K562 (cell line): ENCODE data around the gene PSRC1. TPM values are rescaled to one million over a fixed set of nuclear protein-coding genes. Genes with fewer than 3 reads are reported as not detected.

Source experiments
- ATAC-seq: fragments of 200-7000 bp; cut with Tn5 transposase; 3 replicates; pipeline ENCODE4 v1.9.1; 2020; ENCODE audit warnings: moderate library complexity
- BruUV-seq: library from RNA; stranded (reverse); fragments of 400-500 nt; replicated peaks from 2 replicates; lab custom pipeline; 2021; lab: Mats Ljungman, UMichigan
- CTCF ChIA-PET: fragments of 300-600 bp; formaldehyde crosslinking; extraction: SDS; loops from one replicate; lab custom pipeline; 2021; ENCODE audit warnings: low intra/inter-chr PET ratio; lab: Yijun Ruan, JAX
- POLR2A ChIA-PET: fragments of 300-600, 350-650 bp; sonication (Branson Sonifier 250); formaldehyde crosslinking; extraction: SDS; loops from one replicate; lab custom pipeline; 2021; ENCODE audit warnings: antibody characterized with exemption, inconsistent platforms; lab: Yijun Ruan, JAX
- DNase-seq, 4 experiments: peaks; one replicate each; pipeline versions ENCODE4 v3.0.0 to v3.0.0-alpha.2; 2011 to 2018; ENCODE audit warnings: low spot score in 3 of 4, mixed read lengths in 3 of 4; ENCODE audit errors: extremely low read depth in 1 of 4
- FAIRE-seq: peaks from 2 replicates; lab custom pipeline; 2011; peaks lifted over from hg19 to GRCh38; lab: Jason Lieb, UNC
- H2AFZ ChIP-seq: 2 replicates; pipeline ENCODE4 v1.6.0; 2011; ENCODE audit warnings: low read depth, low read length, control low read depth, inconsistent platforms
- H3K27ac ChIP-seq: fragments of 200-600 bp; 3 replicates; pipeline ENCODE4 v1.8.0; 2011; ENCODE audit warnings: low read depth, mild to moderate bottlenecking, control low read depth, inconsistent platforms, low read length, moderate library complexity, mixed read lengths; ENCODE audit errors: extremely low read depth
- H3K27me3 ChIP-seq, 2 experiments: fragments of 300-600 bp in 1 of 2; 2 replicates in 1 of 2; 3 replicates in 1 of 2; pipeline versions ENCODE4 v1.6.0 to v1.8.0; 2011; ENCODE audit warnings: inconsistent platforms in 2 of 2, low read length in 2 of 2, mild to moderate bottlenecking in 1 of 2, mixed read lengths in 1 of 2, moderate library complexity in 1 of 2; ENCODE audit not compliant: control insufficient read depth in 2 of 2, insufficient read depth in 2 of 2
- H3K36me3 ChIP-seq: fragments of 300-600 bp; 3 replicates; pipeline ENCODE4 v1.8.0; 2011; ENCODE audit warnings: mild to moderate bottlenecking, low read length, inconsistent platforms; ENCODE audit not compliant: control insufficient read depth, insufficient read depth
- H3K4me1 ChIP-seq, 2 experiments: fragments of 200-600 bp in 1 of 2; replicated peaks in 1 of 2; 2 replicates in 1 of 2; 3 replicates in 1 of 2; pipeline versions ENCODE4 v1.5.1 to v1.8.0; 2011; ENCODE audit warnings: inconsistent platforms in 2 of 2, low read length in 2 of 2, mild to moderate bottlenecking in 1 of 2, mixed read lengths in 1 of 2, moderate library complexity in 1 of 2; ENCODE audit not compliant: control insufficient read depth in 2 of 2, insufficient read depth in 2 of 2
- H3K4me2 ChIP-seq: 2 replicates; pipeline ENCODE4 v1.6.1; 2011; ENCODE audit warnings: low read length, control low read depth, inconsistent platforms, mixed read lengths; ENCODE audit not compliant: insufficient read depth
- H3K4me3 ChIP-seq: fragments of 200-600 bp; sonication (generic), shearing (Covaris generic); 2 replicates; pipeline ENCODE4 v1.5.1; 2016; ENCODE audit warnings: control low read depth, inconsistent platforms
- H3K79me2 ChIP-seq: fragments of 200-600 bp; 3 replicates; pipeline ENCODE4 v1.8.0; 2011; ENCODE audit warnings: low read length, inconsistent platforms; ENCODE audit not compliant: control insufficient read depth, insufficient read depth
- H3K9ac ChIP-seq, 2 experiments: 2 replicates each; pipeline versions ENCODE4 v1.6.0 to v1.6.1; 2011; ENCODE audit warnings: low read depth in 2 of 2, low read length in 2 of 2, control low read depth in 1 of 2, inconsistent platforms in 1 of 2, mild to moderate bottlenecking in 1 of 2, mixed read lengths in 1 of 2; ENCODE audit not compliant: insufficient read depth in 1 of 2
- H3K9me1 ChIP-seq: one replicate; pipeline ENCODE4 v1.6.0; 2011; ENCODE audit warnings: inconsistent platforms, mild to moderate bottlenecking, low read length, moderate library complexity; ENCODE audit not compliant: control insufficient read depth, insufficient read depth
- H3K9me3 ChIP-seq: replicated peaks from 2 replicates; pipeline ENCODE4 v1.5.1; 2011; ENCODE audit warnings: low read depth, low read length, inconsistent platforms; ENCODE audit not compliant: control insufficient read depth, insufficient read depth
- H4K20me1 ChIP-seq: replicated peaks from 2 replicates; pipeline ENCODE4 v1.6.1; 2011; ENCODE audit warnings: low read length, inconsistent platforms, mixed read lengths; ENCODE audit not compliant: control insufficient read depth, insufficient read depth
- ARID1B ChIP-seq: fragments of 450-650 bp; IDR thresholded peaks from 2 replicates; pipeline ENCODE4 v1.6.1; 2016; ENCODE audit warnings: antibody characterized with exemption, mild to moderate bottlenecking, inconsistent platforms
- CBX8 ChIP-seq: fragments of 200-600 bp; sonication (generic); IDR thresholded peaks from 2 replicates; pipeline ENCODE4 v1.6.1; 2012; ENCODE audit warnings: borderline replicate concordance, mixed run types, low read depth, mild to moderate bottlenecking, moderate library complexity, mixed read lengths, low read length, control low read depth, inconsistent platforms; ENCODE audit not compliant: poor library complexity, severe bottlenecking; ENCODE audit errors: extremely low read depth
- CC2D1A ChIP-seq: fragments of 450-650 bp; IDR thresholded peaks from 2 replicates; pipeline ENCODE4 v1.6.1; 2017; ENCODE audit warnings: mild to moderate bottlenecking
- DNMT1 ChIP-seq: fragments of 450-650 bp; IDR thresholded peaks from 2 replicates; pipeline ENCODE4 v1.6.1; 2016; ENCODE audit warnings: antibody characterized with exemption, mild to moderate bottlenecking
- ERF ChIP-seq: fragments of 450-650 bp; formaldehyde crosslinking; IDR thresholded peaks from 2 replicates; pipeline ENCODE4 v1.4.0; 2020; ENCODE audit warnings: mild to moderate bottlenecking, mixed read lengths
- HDAC2 ChIP-seq: fragments of 450-650 bp; IDR thresholded peaks from 2 replicates; pipeline ENCODE4 v1.6.1; 2016; ENCODE audit warnings: mild to moderate bottlenecking
- MEIS2 ChIP-seq: fragments of 450-650 bp; IDR thresholded peaks from 2 replicates; pipeline ENCODE4 v1.6.1; 2014; ENCODE audit warnings: mild to moderate bottlenecking; ENCODE audit not compliant: partially characterized antibody
- NONO ChIP-seq, 2 experiments: fragments of 200-400 bp in 1 of 2; fragments of 450-650 bp in 1 of 2; formaldehyde crosslinking in 1 of 2; IDR thresholded peaks; 2 replicates each; pipeline ENCODE4 v1.6.1; 2017; ENCODE audit warnings: low read depth in 2 of 2, mild to moderate bottlenecking in 2 of 2, moderate library complexity in 2 of 2, low read length in 1 of 2
- NUFIP1 ChIP-seq: fragments of 450-650 bp; IDR thresholded peaks from 2 replicates; pipeline ENCODE4 v1.6.1; 2018; ENCODE audit not compliant: partially characterized antibody
- PHB ChIP-seq: fragments of 250-450 bp; sonication (Bioruptor Pico); IDR thresholded peaks from 2 replicates; pipeline ENCODE4 v1.5.0; 2021
- SIX5 ChIP-seq, 2 experiments: IDR thresholded peaks; 2 replicates each; pipeline ENCODE4 v1.6.1; 2011; ENCODE audit warnings: low read length in 2 of 2, borderline replicate concordance in 1 of 2, low read depth in 1 of 2, mild to moderate bottlenecking in 1 of 2, moderate library complexity in 1 of 2; ENCODE audit not compliant: insufficient read depth in 1 of 2
- ZNF143 ChIP-seq: sonication (generic); formaldehyde crosslinking; IDR thresholded peaks from 2 replicates; pipeline ENCODE4 v1.9.0; 2022; ENCODE audit warnings: mild to moderate bottlenecking, missing genetic modification reagents
- ZNF354B ChIP-seq: fragments of 250-450 bp; sonication (Bioruptor Pico); IDR thresholded peaks from 2 replicates; pipeline ENCODE4 v1.4.0; 2020
- WGBS: fragments of 100-300 bp; shearing (Covaris generic); methylation state at CpG from one replicate; pipeline ENCODE4 v1.1.6; 2016; ENCODE audit warnings: low coverage, mixed read lengths; ENCODE audit not compliant: insufficient coverage; ENCODE audit errors: missing lambda C conversion rate; 5-methylcytosine and 5-hydroxymethylcytosine counted together
- in situ Hi-C: fragments of 300-500 bp; cut with MboI; formaldehyde crosslinking; loops from 4 replicates; pipeline ENCODE4 v1.15.0; 2018; ENCODE audit warnings: inconsistent platforms, mixed read lengths
- intact Hi-C: fragments of 100-400 bp; cut with micrococcal nuclease; formaldehyde crosslinking; loops from 2 replicates; pipeline ENCODE4 v1.14.2; 2022
- polyA plus RNA-seq, 8 experiments: library from polyadenylated mRNA; depleted of rRNA in 4 of 8; stranded (reverse) in 5 of 8; unstranded in 3 of 8; fragments of >200 nt; fragmentation: Nextera tagmentation in 2 of 8; fragmentation: Illumina TruSeq in 1 of 8; extraction: Ambion mirVana in 2 of 8; extraction: Trizol in 1 of 8; gene quantifications; 2 replicates each; pipeline versions ENCODE4 v1.2.1 to v1.2.3, GENCODE V29; 2011 to 2014; ENCODE audit warnings: inconsistent platforms in 1 of 8, missing spikeins in 1 of 8
- total RNA-seq, 7 experiments: library from RNA; depleted of rRNA in 6 of 7; stranded (reverse); fragments of >200 nt in 6 of 7; fragmentation: Illumina TruSeq in 2 of 7; extraction: Trizol in 2 of 7; gene quantifications; 2 replicates each; pipeline versions ENCODE4 v1.2.1 to v1.2.3, GENCODE V29; 2011 to 2021; ENCODE audit warnings: low replicate concordance in 1 of 7
- TF ChIP-seq, protein P1 (sequence below): fragments of 200-600 bp; sonication (generic); IDR thresholded peaks from one replicate; pipeline ENCODE4 v1.6.1; 2012; ENCODE audit warnings: mild to moderate bottlenecking, low read depth, low read length, inconsistent platforms

PSRC1 gene
- total and polyA plus RNA-seq, 9 of the 15 experiments (the other 6 are each of a cell fraction or from before 2014, with no cell fraction given), result 6.5 to 65.2 (median 39.3) TPM

DNA sequence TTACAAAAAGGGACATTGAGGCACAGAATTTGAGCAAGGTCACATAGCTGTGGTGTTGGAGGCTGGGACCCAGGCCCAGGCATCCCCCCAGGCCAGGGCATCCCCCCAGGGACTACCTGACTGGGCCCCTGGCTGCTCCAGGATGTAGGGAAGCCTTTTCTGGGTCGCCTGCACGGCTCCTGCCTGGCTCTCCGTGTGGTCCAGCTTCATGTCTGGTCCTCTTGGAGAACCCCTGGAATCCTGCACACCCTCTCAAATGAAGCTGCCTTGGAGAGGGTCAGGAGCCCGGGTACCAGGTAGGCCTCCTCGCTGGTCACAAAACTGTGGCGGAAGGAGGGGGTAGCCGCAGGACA lies 34.5 kb downstream of the PSRC1 start:
- no peak for ATAC-seq
- ChIA-PET POLR2A (interaction anchor here (3.2 to 3.6 kb wide), 2 partner anchors 8 to 12 kb away, joined by 19 to 24 read pairs; no protein-coding TSS in a partner anchor), CTCF (no interaction called here)
- H3K9me1 ChIP-seq, result no peaks in the 10 kb centered on the region
- in situ Hi-C loops (no loop called here), intact Hi-C loops (no loop called here)
- peaks cover 13 to 47% of the 10 kb centered on the region in 2 experiments for H3K4me1 ChIP-seq
- no peak for DNase-seq
- peaks cover 10% of the 10 kb centered on the region; the same call in 2 of the 3 replicates for H3K79me2 ChIP-seq
- H3K4me3 ChIP-seq, result no peak overlapping the region
- H2AFZ ChIP-seq, result peak overlapping the region; percentile 84
- H3K9me3 ChIP-seq, result no peaks in the 10 kb centered on the region
- H3K27me3 ChIP-seq, result no peaks in the 10 kb centered on the region
- H3K9ac ChIP-seq, result no peak overlapping the region
- H3K4me2 ChIP-seq, result no peak overlapping the region
- no TSS peak for BruUV-seq
- FAIRE-seq, result no peak
- peaks cover 6% of the 10 kb centered on the region; the same call in 1 of the 3 replicates for H3K36me3 ChIP-seq
- H3K27ac ChIP-seq, result no peak overlapping the region
- H4K20me1 ChIP-seq, result no peaks in the 10 kb centered on the region
- WGBS, result 95% methylated on average over 7 of the region's 7 CpGs
- TF ChIP-seq DNMT1, result no peak
- TF ChIP-seq ERF (CRISPR knock-in tag), result no peak
- TF ChIP-seq ZNF143 (CRISPR knock-in tag), result no peak
- TF ChIP-seq NONO (IDR thresholded peaks at IDR 0.05; ENCODE audit: low read depth in 2 of 2, low read length in 1 of 2), result no peak
- TF ChIP-seq, protein P1, sequence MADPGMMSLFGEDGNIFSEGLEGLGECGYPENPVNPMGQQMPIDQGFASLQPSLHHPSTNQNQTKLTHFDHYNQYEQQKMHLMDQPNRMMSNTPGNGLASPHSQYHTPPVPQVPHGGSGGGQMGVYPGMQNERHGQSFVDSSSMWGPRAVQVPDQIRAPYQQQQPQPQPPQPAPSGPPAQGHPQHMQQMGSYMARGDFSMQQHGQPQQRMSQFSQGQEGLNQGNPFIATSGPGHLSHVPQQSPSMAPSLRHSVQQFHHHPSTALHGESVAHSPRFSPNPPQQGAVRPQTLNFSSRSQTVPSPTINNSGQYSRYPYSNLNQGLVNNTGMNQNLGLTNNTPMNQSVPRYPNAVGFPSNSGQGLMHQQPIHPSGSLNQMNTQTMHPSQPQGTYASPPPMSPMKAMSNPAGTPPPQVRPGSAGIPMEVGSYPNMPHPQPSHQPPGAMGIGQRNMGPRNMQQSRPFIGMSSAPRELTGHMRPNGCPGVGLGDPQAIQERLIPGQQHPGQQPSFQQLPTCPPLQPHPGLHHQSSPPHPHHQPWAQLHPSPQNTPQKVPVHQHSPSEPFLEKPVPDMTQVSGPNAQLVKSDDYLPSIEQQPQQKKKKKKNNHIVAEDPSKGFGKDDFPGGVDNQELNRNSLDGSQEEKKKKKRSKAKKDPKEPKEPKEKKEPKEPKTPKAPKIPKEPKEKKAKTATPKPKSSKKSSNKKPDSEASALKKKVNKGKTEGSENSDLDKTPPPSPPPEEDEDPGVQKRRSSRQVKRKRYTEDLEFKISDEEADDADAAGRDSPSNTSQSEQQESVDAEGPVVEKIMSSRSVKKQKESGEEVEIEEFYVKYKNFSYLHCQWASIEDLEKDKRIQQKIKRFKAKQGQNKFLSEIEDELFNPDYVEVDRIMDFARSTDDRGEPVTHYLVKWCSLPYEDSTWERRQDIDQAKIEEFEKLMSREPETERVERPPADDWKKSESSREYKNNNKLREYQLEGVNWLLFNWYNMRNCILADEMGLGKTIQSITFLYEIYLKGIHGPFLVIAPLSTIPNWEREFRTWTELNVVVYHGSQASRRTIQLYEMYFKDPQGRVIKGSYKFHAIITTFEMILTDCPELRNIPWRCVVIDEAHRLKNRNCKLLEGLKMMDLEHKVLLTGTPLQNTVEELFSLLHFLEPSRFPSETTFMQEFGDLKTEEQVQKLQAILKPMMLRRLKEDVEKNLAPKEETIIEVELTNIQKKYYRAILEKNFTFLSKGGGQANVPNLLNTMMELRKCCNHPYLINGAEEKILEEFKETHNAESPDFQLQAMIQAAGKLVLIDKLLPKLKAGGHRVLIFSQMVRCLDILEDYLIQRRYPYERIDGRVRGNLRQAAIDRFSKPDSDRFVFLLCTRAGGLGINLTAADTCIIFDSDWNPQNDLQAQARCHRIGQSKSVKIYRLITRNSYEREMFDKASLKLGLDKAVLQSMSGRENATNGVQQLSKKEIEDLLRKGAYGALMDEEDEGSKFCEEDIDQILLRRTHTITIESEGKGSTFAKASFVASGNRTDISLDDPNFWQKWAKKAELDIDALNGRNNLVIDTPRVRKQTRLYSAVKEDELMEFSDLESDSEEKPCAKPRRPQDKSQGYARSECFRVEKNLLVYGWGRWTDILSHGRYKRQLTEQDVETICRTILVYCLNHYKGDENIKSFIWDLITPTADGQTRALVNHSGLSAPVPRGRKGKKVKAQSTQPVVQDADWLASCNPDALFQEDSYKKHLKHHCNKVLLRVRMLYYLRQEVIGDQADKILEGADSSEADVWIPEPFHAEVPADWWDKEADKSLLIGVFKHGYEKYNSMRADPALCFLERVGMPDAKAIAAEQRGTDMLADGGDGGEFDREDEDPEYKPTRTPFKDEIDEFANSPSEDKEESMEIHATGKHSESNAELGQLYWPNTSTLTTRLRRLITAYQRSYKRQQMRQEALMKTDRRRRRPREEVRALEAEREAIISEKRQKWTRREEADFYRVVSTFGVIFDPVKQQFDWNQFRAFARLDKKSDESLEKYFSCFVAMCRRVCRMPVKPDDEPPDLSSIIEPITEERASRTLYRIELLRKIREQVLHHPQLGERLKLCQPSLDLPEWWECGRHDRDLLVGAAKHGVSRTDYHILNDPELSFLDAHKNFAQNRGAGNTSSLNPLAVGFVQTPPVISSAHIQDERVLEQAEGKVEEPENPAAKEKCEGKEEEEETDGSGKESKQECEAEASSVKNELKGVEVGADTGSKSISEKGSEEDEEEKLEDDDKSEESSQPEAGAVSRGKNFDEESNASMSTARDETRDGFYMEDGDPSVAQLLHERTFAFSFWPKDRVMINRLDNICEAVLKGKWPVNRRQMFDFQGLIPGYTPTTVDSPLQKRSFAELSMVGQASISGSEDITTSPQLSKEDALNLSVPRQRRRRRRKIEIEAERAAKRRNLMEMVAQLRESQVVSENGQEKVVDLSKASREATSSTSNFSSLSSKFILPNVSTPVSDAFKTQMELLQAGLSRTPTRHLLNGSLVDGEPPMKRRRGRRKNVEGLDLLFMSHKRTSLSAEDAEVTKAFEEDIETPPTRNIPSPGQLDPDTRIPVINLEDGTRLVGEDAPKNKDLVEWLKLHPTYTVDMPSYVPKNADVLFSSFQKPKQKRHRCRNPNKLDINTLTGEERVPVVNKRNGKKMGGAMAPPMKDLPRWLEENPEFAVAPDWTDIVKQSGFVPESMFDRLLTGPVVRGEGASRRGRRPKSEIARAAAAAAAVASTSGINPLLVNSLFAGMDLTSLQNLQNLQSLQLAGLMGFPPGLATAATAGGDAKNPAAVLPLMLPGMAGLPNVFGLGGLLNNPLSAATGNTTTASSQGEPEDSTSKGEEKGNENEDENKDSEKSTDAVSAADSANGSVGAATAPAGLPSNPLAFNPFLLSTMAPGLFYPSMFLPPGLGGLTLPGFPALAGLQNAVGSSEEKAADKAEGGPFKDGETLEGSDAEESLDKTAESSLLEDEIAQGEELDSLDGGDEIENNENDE, result no peak
- TF ChIP-seq HDAC2, result no peak
- TF ChIP-seq PHB, result no peak
- no peak for TF ChIP-seq ARID1B
- no peak for TF ChIP-seq MEIS2
- TF ChIP-seq NUFIP1, result no peak
- TF ChIP-seq CBX8, result no peak
- no peak for TF ChIP-seq SIX5 (IDR thresholded peaks at IDR 0.05; ENCODE audit: borderline replicate concordance in 1 of 2, insufficient read depth in 1 of 2, low read depth in 1 of 2, low read length in 2 of 2)
- no peak for TF ChIP-seq CC2D1A
- no peak for TF ChIP-seq ZNF354B (CRISPR knock-in tag)
